Suprapubic skin (tissue), 4 donors: Measurements from ENCODE around the gene FANCG. TPM values are rescaled to one million over a fixed set of nuclear protein-coding genes. Genes with fewer than 3 reads are reported as not detected.

Experiments
- DNase-seq, 2 donors: peaks; one replicate each; pipeline ENCODE4 v3.0.0-alpha.2; 2019; ENCODE audit warnings: low spot score in 2 of 2
- H3K27ac ChIP-seq: fragments of 200-600 bp; sonication (generic); one replicate; pipeline ENCODE4 v1.5.1; 2019
- H3K27me3 ChIP-seq: fragments of 200-600 bp; sonication (generic); one replicate; pipeline ENCODE4 v1.5.1; 2019
- H3K36me3 ChIP-seq: fragments of 200-600 bp; sonication (generic); one replicate; pipeline ENCODE4 v1.5.1; 2019
- H3K4me1 ChIP-seq: fragments of 200-600 bp; sonication (generic); one replicate; pipeline ENCODE4 v1.5.1; 2019
- H3K4me3 ChIP-seq: fragments of 200-600 bp; sonication (generic); one replicate; pipeline ENCODE4 v1.5.1; 2019; ENCODE audit warnings: mild to moderate bottlenecking
- H3K9me3 ChIP-seq: fragments of 200-600 bp; sonication (generic); one replicate; pipeline ENCODE4 v1.5.1; 2019
- CTCF ChIP-seq, 2 donors: fragments of 200-600 bp in 1 of 2; fragments of 450-650 bp in 1 of 2; sonication (generic) in 1 of 2; IDR thresholded peaks; one replicate each; pipeline ENCODE4 v1.5.1; 2016 to 2019; ENCODE audit warnings: antibody characterized with exemption in 2 of 2, mild to moderate bottlenecking in 1 of 2, moderate library complexity in 1 of 2
- EP300 ChIP-seq: sonication (generic); formaldehyde crosslinking; IDR thresholded peaks from one replicate; pipeline ENCODE4 v1.6.1; 2017; ENCODE audit warnings: antibody characterized with exemption
- POLR2A ChIP-seq, 2 donors: fragments of 450-650 bp; IDR thresholded peaks; one replicate each; pipeline ENCODE4 v1.6.1; 2017; ENCODE audit warnings: antibody characterized with exemption in 2 of 2, mild to moderate bottlenecking in 2 of 2, moderate library complexity in 2 of 2
- POLR2AphosphoS5 ChIP-seq, 3 donors: sonication (generic); formaldehyde crosslinking; IDR thresholded peaks; one replicate each; pipeline ENCODE4 v1.6.1; 2017; ENCODE audit warnings: antibody characterized with exemption in 3 of 3
- WGBS: methylation state at CpG from one replicate; pipeline ENCODE4 v1.1.5; 2018; 5-methylcytosine and 5-hydroxymethylcytosine counted together
- total RNA-seq, 4 donors: library from RNA; depleted of rRNA; stranded (reverse); fragments of >200 nt; gene quantifications; one replicate each; pipeline ENCODE4 v1.1.0, GENCODE V29; 2016

FANCG gene
- total RNA-seq, 4 donors from 2014 or later = 24.2 to 39.7 (median 28.3) TPM

GRCh38 chr9:35096035-35096849 lies 16.5 kb upstream of the FANCG start, which contains the start of gene PIGO:
PIGO (minus strand) TSS chr9:35096591; CDS start chr9:35095565, 1,026 bp downstream.
- H3K27me3 ChIP-seq = no peaks in the 10 kb centered on the region
- H3K36me3 ChIP-seq = peaks cover 49% of the 10 kb centered on the region
- H3K27ac ChIP-seq = peak within 1 kb of the TSS; percentile 98
- DNase-seq = peak; percentile 93 to 95
- H3K9me3 ChIP-seq = no peaks in the 10 kb centered on the region
- WGBS = under 1% methylated on average over 45 of the region's 53 CpGs
- peaks cover 21% of the 10 kb centered on the region for H3K4me1 ChIP-seq
- TF ChIP-seq POLR2A (IDR thresholded peaks at IDR 0.05) = peak in 1 of 2 donors; percentile 46
- TF ChIP-seq POLR2AphosphoS5 (IDR thresholded peaks at IDR 0.05) = peak in 2 of 3 donors; percentile 58 to 84
- no peak for TF ChIP-seq EP300
- peak; percentile 60 to 72 for TF ChIP-seq CTCF (IDR thresholded peaks at IDR 0.05)
- H3K4me3 ChIP-seq = peak within 1 kb of the TSS; percentile 85

DNA sequence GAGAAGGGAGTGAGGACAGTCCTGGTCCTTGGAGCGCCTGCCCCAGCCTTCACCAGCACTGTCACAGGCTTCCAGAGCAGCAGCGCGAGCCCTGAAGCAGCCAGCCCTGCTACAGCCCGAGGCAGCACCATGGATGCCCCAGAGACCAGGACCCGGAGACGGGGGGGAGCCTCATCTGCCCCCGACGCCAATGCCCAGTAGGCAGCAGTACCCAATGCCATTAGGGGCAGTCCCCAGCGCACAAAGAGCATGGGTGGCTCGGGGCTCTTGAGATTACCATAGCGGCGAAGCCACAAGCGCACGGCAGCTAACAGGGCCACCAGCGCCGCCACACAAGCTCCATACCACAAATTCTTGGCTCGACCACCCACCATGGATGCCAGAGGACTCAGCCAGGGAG lies 11.8 kb upstream of the FANCG start:
- no peaks in the 10 kb centered on the region for H3K27me3 ChIP-seq
- peaks cover 69% of the 10 kb centered on the region for H3K36me3 ChIP-seq
- no peak overlapping the region for H3K4me3 ChIP-seq
- WGBS = no CpG with 5 or more reads among the region's 17 CpGs
- DNase-seq = no peak
- peaks cover 12% of the 10 kb centered on the region for H3K4me1 ChIP-seq
- H3K27ac ChIP-seq = no peak overlapping the region
- no peaks in the 10 kb centered on the region for H3K9me3 ChIP-seq
- TF ChIP-seq POLR2A (IDR thresholded peaks at IDR 0.05) = no peak
- no peak for TF ChIP-seq EP300
- no peak for TF ChIP-seq CTCF (IDR thresholded peaks at IDR 0.05)

- Histone ChIP-seq H3K27ac (no peak overlapping the region), H3K9me3 (no peaks in the 10 kb centered on the region), H3K4me3 (no peak overlapping the region), H3K4me1 (no peaks in the 10 kb centered on the region), H3K36me3 (peaks cover 69% of the 10 kb centered on the region), H3K27me3 (no peaks in the 10 kb centered on the region)
- TF ChIP-seq POLR2A (IDR thresholded peaks at IDR 0.05) (no peak), CTCF (IDR thresholded peaks at IDR 0.05) (no peak), EP300 (no peak), POLR2AphosphoS5 (IDR thresholded peaks at IDR 0.05) (no peak)
- WGBS = 72% methylated on average over 2 of the region's 2 CpGs
- DNase-seq = no peak
Measured at GRCh38 chr9:35089434-35089833, 9.7 kb upstream of the FANCG start.

- TF ChIP-seq CTCF (IDR thresholded peaks at IDR 0.05) (no peak), POLR2A (IDR thresholded peaks at IDR 0.05) (no peak), POLR2AphosphoS5 (IDR thresholded peaks at IDR 0.05) (no peak), EP300 (no peak)
- peaks cover 29% of the 10 kb centered on the region for H3K36me3 ChIP-seq
Measured at GRCh38 chr9:35085078-35085477, 5.3 kb upstream of the FANCG start.

GRCh38 chr9:35079041-35079425 lies 709 bp downstream of the FANCG start:
- DNase-seq = no peak
- TF ChIP-seq CTCF (IDR thresholded peaks at IDR 0.05) (no peak), POLR2AphosphoS5 (IDR thresholded peaks at IDR 0.05) (no peak), POLR2A (IDR thresholded peaks at IDR 0.05) (no peak), EP300 (no peak)
- no peaks in the 10 kb centered on the region for H3K27me3 ChIP-seq
- H3K4me1 ChIP-seq = peaks cover 21% of the 10 kb centered on the region
- no peaks in the 10 kb centered on the region for H3K9me3 ChIP-seq
- peak overlapping the region; percentile 72 for H3K4me3 ChIP-seq
- peak overlapping the region; percentile 41 for H3K27ac ChIP-seq
- no peaks in the 10 kb centered on the region for H3K36me3 ChIP-seq
- WGBS = 5% methylated on average over 10 of the region's 10 CpGs

More at GRCh38 chr9:35085078-35085477, 5.3 kb upstream of the FANCG start:
- 79% methylated on average over 2 of the region's 2 CpGs for WGBS
- Histone ChIP-seq H3K4me1 (peaks cover 5% of the 10 kb centered on the region), H3K9me3 (no peaks in the 10 kb centered on the region), H3K27me3 (no peaks in the 10 kb centered on the region), H3K27ac (no peak overlapping the region), H3K4me3 (no peak overlapping the region)
- DNase-seq = no peak
